HFF-Myc (cell line): ENCODE measurements around the gene LRRC7.

Experiments used
- DNase-seq: peaks from one replicate; pipeline ENCODE4 v3.0.0-alpha.2; 2011; ENCODE audit warnings: low read depth; ENCODE audit errors: extremely low read depth
- H3K4me3 ChIP-seq: replicated peaks from 2 replicates; pipeline ENCODE4 v1.5.1; 2011; ENCODE audit warnings: low read depth, mild to moderate bottlenecking, control low read depth, low read length
- TF ChIP-seq, protein P1 (sequence below): IDR thresholded peaks from 2 replicates; pipeline ENCODE4 v1.5.1; 2012; ENCODE audit warnings: mild to moderate bottlenecking, low read depth, low read length, control low read depth; ENCODE audit errors: missing control alignments

LRRC7 gene

DNA sequence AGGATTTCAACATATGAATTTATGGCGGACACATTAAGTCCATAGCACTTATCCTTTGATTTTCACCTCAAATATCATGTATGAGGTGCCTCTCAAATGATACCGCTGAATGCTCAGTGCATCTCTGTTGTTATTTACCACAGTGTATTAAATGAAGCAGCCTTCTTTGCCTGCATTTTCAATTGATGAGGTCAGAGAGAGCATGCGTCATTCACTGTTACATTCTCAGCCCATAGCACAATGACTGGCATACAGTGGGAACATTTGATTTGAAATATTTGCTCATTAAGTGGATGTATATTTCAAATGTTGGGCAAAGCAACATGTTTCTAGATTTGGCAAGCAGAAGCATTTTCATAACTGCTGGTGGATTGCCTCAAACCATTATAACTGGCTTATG is 45.7 kb downstream of the LRRC7 start:
- TF ChIP-seq, protein P1, sequence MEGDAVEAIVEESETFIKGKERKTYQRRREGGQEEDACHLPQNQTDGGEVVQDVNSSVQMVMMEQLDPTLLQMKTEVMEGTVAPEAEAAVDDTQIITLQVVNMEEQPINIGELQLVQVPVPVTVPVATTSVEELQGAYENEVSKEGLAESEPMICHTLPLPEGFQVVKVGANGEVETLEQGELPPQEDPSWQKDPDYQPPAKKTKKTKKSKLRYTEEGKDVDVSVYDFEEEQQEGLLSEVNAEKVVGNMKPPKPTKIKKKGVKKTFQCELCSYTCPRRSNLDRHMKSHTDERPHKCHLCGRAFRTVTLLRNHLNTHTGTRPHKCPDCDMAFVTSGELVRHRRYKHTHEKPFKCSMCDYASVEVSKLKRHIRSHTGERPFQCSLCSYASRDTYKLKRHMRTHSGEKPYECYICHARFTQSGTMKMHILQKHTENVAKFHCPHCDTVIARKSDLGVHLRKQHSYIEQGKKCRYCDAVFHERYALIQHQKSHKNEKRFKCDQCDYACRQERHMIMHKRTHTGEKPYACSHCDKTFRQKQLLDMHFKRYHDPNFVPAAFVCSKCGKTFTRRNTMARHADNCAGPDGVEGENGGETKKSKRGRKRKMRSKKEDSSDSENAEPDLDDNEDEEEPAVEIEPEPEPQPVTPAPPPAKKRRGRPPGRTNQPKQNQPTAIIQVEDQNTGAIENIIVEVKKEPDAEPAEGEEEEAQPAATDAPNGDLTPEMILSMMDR = no peak
- DNase-seq = no peak
- H3K4me3 ChIP-seq = no peak overlapping the region

DNA sequence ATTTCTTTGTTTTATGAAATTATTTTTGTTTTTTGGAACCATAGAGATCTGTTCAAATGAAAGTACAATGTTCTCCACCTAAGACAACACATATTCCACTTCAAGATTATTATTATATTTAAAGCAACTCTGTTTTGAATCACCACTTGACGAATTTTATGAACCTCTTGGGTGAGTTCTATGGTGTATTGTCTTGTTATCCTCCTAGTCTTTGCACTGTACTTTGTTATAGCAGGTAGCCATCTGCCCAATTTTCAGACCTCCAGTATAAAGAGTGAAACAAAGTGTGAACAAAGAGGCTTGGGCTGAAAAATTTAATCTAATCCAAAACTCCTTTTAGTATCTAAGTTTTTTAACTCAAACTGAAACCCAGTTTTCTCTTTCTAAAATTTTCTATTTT is 71.0 kb downstream of the LRRC7 start:
- TF ChIP-seq, protein P1 = no peak
- no peak overlapping the region for H3K4me3 ChIP-seq
- DNase-seq = no peak

DNA sequence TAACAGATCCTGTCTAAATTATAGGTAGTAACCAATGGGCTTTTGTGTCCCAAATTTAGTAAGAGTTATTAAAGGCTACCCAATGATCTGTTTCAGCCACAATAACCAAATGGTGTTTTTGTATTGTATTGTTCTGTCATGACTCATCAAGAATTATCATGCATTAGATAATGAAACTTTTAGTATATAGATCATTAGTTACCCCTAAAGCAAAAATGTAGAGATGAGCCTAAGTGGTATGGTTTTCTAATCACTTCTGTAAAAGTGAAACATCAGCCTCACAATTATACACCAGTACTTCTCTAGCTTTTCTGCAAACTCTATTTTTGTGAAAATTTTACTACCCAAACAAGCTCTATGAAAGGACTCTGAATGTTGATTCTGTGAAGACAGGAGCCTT is 71.4 kb downstream of the LRRC7 start:
- no peak for DNase-seq
- no peak overlapping the region for H3K4me3 ChIP-seq
- TF ChIP-seq, protein P1 = no peak

DNA sequence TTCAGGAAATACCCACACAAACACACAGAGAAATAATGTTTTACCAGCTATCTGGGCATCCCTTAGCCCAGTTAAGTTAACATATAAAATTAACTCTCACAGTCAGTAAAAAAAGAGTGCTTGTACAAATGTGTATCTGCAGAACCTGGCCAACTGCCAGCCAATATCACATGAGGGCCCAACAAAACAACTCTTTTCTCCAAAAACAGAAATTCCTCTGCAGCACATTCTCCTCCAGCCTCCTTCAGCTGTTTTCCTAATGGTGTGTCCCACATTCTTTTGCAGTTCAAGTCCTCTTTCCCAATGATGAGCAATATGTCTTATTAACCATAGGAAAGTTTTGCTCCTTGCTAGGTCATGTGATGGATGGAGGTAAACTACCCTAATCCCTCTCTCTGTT is 75.5 kb downstream of the LRRC7 start:
- TF ChIP-seq, protein P1 = no peak
- no peak for DNase-seq
- H3K4me3 ChIP-seq = no peak overlapping the region

DNA sequence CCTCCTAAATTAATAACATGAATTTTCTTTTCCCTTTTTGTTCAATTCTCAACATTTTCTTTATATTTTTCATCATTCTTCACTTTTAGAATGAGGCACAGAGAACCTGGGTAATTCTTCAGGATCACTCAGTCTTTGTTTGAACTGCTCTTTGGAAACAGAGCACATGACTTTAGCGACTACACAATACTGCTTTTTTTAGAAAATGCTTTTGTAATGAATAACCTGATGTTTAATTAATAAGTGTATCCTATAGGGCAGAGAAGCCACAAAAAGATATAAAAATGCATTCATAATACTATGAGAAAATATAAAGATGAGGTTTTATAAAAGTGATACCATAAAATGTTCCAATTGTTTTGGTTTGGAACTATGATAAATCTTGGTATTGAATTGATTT is 77.8 kb downstream of the LRRC7 start:
- TF ChIP-seq, protein P1 = no peak
- DNase-seq = no peak
- H3K4me3 ChIP-seq = no peak overlapping the region

DNA sequence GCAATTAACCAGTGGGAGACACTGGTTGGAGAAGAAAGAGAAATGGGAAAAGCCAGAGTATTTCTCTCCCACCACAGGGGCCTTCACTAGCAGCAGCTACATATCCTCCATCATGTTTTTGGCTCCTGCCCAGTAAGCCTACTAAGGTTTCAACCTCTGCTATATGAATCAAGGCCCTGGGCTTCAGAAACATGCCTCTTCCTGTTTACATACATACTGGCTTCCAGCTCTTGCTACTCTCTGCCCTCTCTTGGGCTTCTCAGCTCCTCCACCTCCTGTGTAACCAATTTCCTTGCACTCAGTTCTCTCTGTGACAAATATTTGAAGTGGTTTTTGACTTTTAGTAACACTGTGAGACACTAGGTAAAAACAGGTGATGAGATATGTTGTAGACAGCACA is 80.8 kb downstream of the LRRC7 start:
- no peak overlapping the region for H3K4me3 ChIP-seq
- TF ChIP-seq, protein P1 = no peak
- no peak for DNase-seq

DNA sequence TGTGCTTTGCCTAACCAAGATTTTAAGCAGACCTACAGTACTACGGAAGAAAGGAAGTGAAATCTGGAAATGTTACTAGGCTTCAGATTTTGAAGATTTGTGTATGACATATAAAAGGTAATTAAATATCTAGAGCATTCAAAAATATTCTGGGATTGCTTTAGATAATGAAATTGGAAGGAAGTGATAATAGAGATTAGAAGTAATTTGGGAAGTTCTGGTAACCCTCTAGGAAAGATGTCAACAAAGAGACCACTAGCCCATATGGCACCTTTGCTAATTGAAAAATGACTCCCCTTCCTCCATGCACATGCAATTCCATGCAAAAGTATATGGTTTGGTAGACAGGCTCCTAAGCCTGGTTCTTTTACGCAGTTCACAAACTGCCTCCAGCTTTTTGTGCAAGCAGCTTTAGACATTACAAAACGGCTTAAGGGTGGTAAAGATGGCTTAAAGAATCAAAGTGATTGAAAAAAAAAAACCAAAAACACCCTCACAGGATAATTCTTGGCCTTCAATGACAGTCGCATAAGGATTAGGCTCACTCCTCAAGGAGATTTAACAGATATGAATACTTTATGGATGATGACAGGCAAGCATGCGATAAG is 81.8 kb downstream of the LRRC7 start:
- no peak for DNase-seq
- TF ChIP-seq, protein P1 = no peak
- H3K4me3 ChIP-seq = no peak overlapping the region
